Limb (tissue), 2 donors: ENCODE results near the gene TMEM91.

Source experiments
- DNase-seq, 2 donors: peaks; one replicate each; pipeline ENCODE4 v3.0.0-alpha.2; 2016; ENCODE audit errors: extremely low spot score in 2 of 2

TMEM91 gene

GRCh38 chr19:41428481-41428859, 52.1 kb downstream of the TMEM91 start:
- no peak for DNase-seq

GRCh38 chr19:41430922-41431321, 54.6 kb downstream of the TMEM91 start:
- DNase-seq, result no peak

- DNase-seq, result no peak
Measured at GRCh38 chr19:41431426-41432386, 55.4 kb downstream of the TMEM91 start.

- no peak for DNase-seq
Measured at GRCh38 chr19:41433171-41433570, 56.8 kb downstream of the TMEM91 start.
